Activated naive CD4-positive, alpha-beta T cell treated with anti-CD3 and anti-CD28 coated beads, Interleukin-2, amount 10 ng/mL, durations not matched to agents 7 days and 5 days (primary cell): ENCODE results near the gene CD180.

Experiments used
- CTCF ChIA-PET: fragments of 350-600 bp; sonication (Branson Sonifier 250); formaldehyde crosslinking; loops from one replicate; lab custom pipeline; 2021; ENCODE audit warnings: antibody characterized with exemption; lab: Charles Lee
- DNase-seq: peaks from one replicate; pipeline ENCODE4 v3.0.0-alpha.2; 2020
- H3K27ac Mint-ChIP-seq: one replicate; pipeline ENCODE4 v1.8.0; 2021; ENCODE audit warnings: mild to moderate bottlenecking, moderate library complexity, mixed read lengths
- H3K27me3 Mint-ChIP-seq: one replicate; pipeline ENCODE4 v1.8.0; 2021; ENCODE audit warnings: mild to moderate bottlenecking, mixed read lengths
- H3K36me3 Mint-ChIP-seq: one replicate; pipeline ENCODE4 v1.8.0; 2021; ENCODE audit warnings: mixed read lengths
- H3K4me1 Mint-ChIP-seq: one replicate; pipeline ENCODE4 v1.8.0; 2021; ENCODE audit warnings: mixed read lengths
- H3K4me3 Mint-ChIP-seq: one replicate; pipeline ENCODE4 v1.8.0; 2021; ENCODE audit warnings: mild to moderate bottlenecking, moderate library complexity, mixed read lengths
- H3K9me3 Mint-ChIP-seq: one replicate; pipeline ENCODE4 v1.8.0; 2021; ENCODE audit warnings: mixed read lengths

CD180 gene

GRCh38 chr5:67222243-67223025, 25.8 kb upstream of the CD180 start:
- DNase-seq: no peak
- H3K27me3 Mint-ChIP-seq: no peaks in the 10 kb centered on the region
- peaks cover 58% of the 10 kb centered on the region for H3K4me1 Mint-ChIP-seq
- CTCF ChIA-PET: interaction anchor here (1.8 kb wide), 1 partner anchor 24 kb away, joined by 7 read pairs; no protein-coding TSS in a partner anchor
- H3K36me3 Mint-ChIP-seq: peaks cover 22% of the 10 kb centered on the region
- H3K4me3 Mint-ChIP-seq: peak overlapping the region; percentile 30
- H3K9me3 Mint-ChIP-seq: peaks cover 9% of the 10 kb centered on the region
- H3K27ac Mint-ChIP-seq: peak overlapping the region; percentile 92

- Mint-ChIP-seq H3K36me3 (peaks cover 27% of the 10 kb centered on the region), H3K9me3 (peaks cover 9% of the 10 kb centered on the region), H3K4me3 (peak overlapping the region; percentile 30), H3K27me3 (no peaks in the 10 kb centered on the region), H3K27ac (peak overlapping the region; percentile 92), H3K4me1 (peaks cover 65% of the 10 kb centered on the region)
- peak; percentile 70 for DNase-seq
- CTCF ChIA-PET: interaction anchor here (1.2 to 1.8 kb wide), 2 partner anchors 25 to 66 kb away, joined by 5 to 7 read pairs; no protein-coding TSS in a partner anchor
Measured at GRCh38 chr5:67221487-67222242, 25.1 kb upstream of the CD180 start.

- DNase-seq: no peak
- CTCF ChIA-PET: interaction anchor here (1.0 to 2.3 kb wide), 3 partner anchors 9 to 28 kb away, joined by 4 to 9 read pairs (median 5); no protein-coding TSS in a partner anchor
- Mint-ChIP-seq H3K4me3 (peak overlapping the region; percentile 53), H3K9me3 (peaks cover 9% of the 10 kb centered on the region), H3K27ac (peak overlapping the region; percentile 98), H3K4me1 (peaks cover 71% of the 10 kb centered on the region), H3K27me3 (no peaks in the 10 kb centered on the region), H3K36me3 (peaks cover 32% of the 10 kb centered on the region)
Measured at GRCh38 chr5:67216564-67216963, 20.0 kb upstream of the CD180 start.

GRCh38 chr5:67215519-67216471, 19.2 kb upstream of the CD180 start:
- CTCF ChIA-PET: interaction anchor here (1.0 to 2.8 kb wide), 7 partner anchors 9 to 60 kb away, joined by 3 to 14 read pairs (median 5); no protein-coding TSS in a partner anchor
- Mint-ChIP-seq H3K27me3 (no peaks in the 10 kb centered on the region), H3K36me3 (peaks cover 32% of the 10 kb centered on the region), H3K9me3 (peaks cover 9% of the 10 kb centered on the region), H3K4me3 (peak overlapping the region; percentile 53), H3K4me1 (peaks cover 65% of the 10 kb centered on the region), H3K27ac (peak overlapping the region; percentile 98)
- peak; percentile 88 for DNase-seq

- CTCF ChIA-PET: interaction anchor here (1.4 to 2.8 kb wide), 7 partner anchors 8 to 226 kb away, joined by 3 to 14 read pairs (median 5); no protein-coding TSS in a partner anchor
- Mint-ChIP-seq H3K27ac (peak overlapping the region; percentile 98), H3K4me1 (peaks cover 64% of the 10 kb centered on the region), H3K9me3 (peaks cover 8% of the 10 kb centered on the region), H3K27me3 (no peaks in the 10 kb centered on the region), H3K36me3 (peaks cover 28% of the 10 kb centered on the region), H3K4me3 (no peak overlapping the region)
- DNase-seq: no peak
Measured at GRCh38 chr5:67214707-67215447, 18.3 kb upstream of the CD180 start.

GRCh38 chr5:67214036-67214435, 17.4 kb upstream of the CD180 start:
- Mint-ChIP-seq H3K27ac (peak overlapping the region; percentile 74), H3K4me3 (no peak overlapping the region), H3K36me3 (peaks cover 24% of the 10 kb centered on the region), H3K4me1 (peaks cover 68% of the 10 kb centered on the region), H3K27me3 (no peaks in the 10 kb centered on the region), H3K9me3 (peaks cover 3% of the 10 kb centered on the region)
- CTCF ChIA-PET: interaction anchor here (1.2 to 2.8 kb wide), 6 partner anchors 47 to 225 kb away, joined by 3 to 14 read pairs (median 4); no protein-coding TSS in a partner anchor
- DNase-seq: no peak

GRCh38 chr5:67211926-67212325, 15.3 kb upstream of the CD180 start:
- no peaks in the 10 kb centered on the region for H3K9me3 Mint-ChIP-seq
- DNase-seq: no peak
- peaks cover 71% of the 10 kb centered on the region for H3K4me1 Mint-ChIP-seq
- H3K4me3 Mint-ChIP-seq: no peak overlapping the region
- H3K27ac Mint-ChIP-seq: no peak overlapping the region
- H3K36me3 Mint-ChIP-seq: peaks cover 10% of the 10 kb centered on the region
- CTCF ChIA-PET: interaction anchor here (0.9 to 7.8 kb wide), 2 partner anchors 46 to 127 kb away, joined by 3 to 161 read pairs; no protein-coding TSS in a partner anchor
- H3K27me3 Mint-ChIP-seq: no peaks in the 10 kb centered on the region

- Mint-ChIP-seq H3K36me3 (peaks cover 22% of the 10 kb centered on the region), H3K9me3 (no peaks in the 10 kb centered on the region), H3K4me1 (peaks cover 71% of the 10 kb centered on the region), H3K27me3 (no peaks in the 10 kb centered on the region), H3K4me3 (no peak overlapping the region), H3K27ac (peak overlapping the region; percentile 70)
- peak; percentile 72 for DNase-seq
- CTCF ChIA-PET: interaction anchor here (0.6 to 7.8 kb wide), 10 partner anchors 8 to 1043 kb away, joined by 3 to 161 read pairs (median 4); no protein-coding TSS in a partner anchor
Measured at GRCh38 chr5:67209141-67209771, 12.7 kb upstream of the CD180 start.

GRCh38 chr5:67208403-67208802, 11.8 kb upstream of the CD180 start:
- Mint-ChIP-seq H3K27me3 (no peaks in the 10 kb centered on the region), H3K9me3 (no peaks in the 10 kb centered on the region), H3K4me3 (no peak overlapping the region), H3K27ac (peak overlapping the region; percentile 93), H3K4me1 (peaks cover 73% of the 10 kb centered on the region), H3K36me3 (peaks cover 21% of the 10 kb centered on the region)
- DNase-seq: no peak
- CTCF ChIA-PET: interaction anchor here (0.9 to 7.8 kb wide), 12 partner anchors 9 to 902 kb away, joined by 3 to 161 read pairs (median 4); no protein-coding TSS in a partner anchor

- Mint-ChIP-seq H3K9me3 (peaks cover 3% of the 10 kb centered on the region), H3K27me3 (no peaks in the 10 kb centered on the region), H3K36me3 (peaks cover 26% of the 10 kb centered on the region), H3K4me1 (peaks cover 85% of the 10 kb centered on the region), H3K27ac (peak overlapping the region; percentile 93), H3K4me3 (peak overlapping the region; percentile 19)
- peak; percentile 94 for DNase-seq
- CTCF ChIA-PET: interaction anchor here (0.9 to 7.8 kb wide), 9 partner anchors 9 to 218 kb away, joined by 3 to 161 read pairs (median 7); no protein-coding TSS in a partner anchor
Measured at GRCh38 chr5:67206929-67207328, 10.3 kb upstream of the CD180 start.

- H3K36me3 Mint-ChIP-seq: peaks cover 29% of the 10 kb centered on the region
- peaks cover 89% of the 10 kb centered on the region for H3K4me1 Mint-ChIP-seq
- no peaks in the 10 kb centered on the region for H3K27me3 Mint-ChIP-seq
- no peak for DNase-seq
- H3K27ac Mint-ChIP-seq: peak overlapping the region; percentile 93
- CTCF ChIA-PET: interaction anchor here (0.9 to 7.8 kb wide), 6 partner anchors 9 to 217 kb away, joined by 3 to 161 read pairs (median 8); no protein-coding TSS in a partner anchor
- H3K9me3 Mint-ChIP-seq: peaks cover 3% of the 10 kb centered on the region
- peak overlapping the region; percentile 21 for H3K4me3 Mint-ChIP-seq
Measured at GRCh38 chr5:67206461-67206860, 9.9 kb upstream of the CD180 start.

- peaks cover 94% of the 10 kb centered on the region for H3K4me1 Mint-ChIP-seq
- H3K4me3 Mint-ChIP-seq: peak overlapping the region; percentile 4
- H3K27ac Mint-ChIP-seq: peak overlapping the region; percentile 93
- H3K36me3 Mint-ChIP-seq: peaks cover 33% of the 10 kb centered on the region
- no peaks in the 10 kb centered on the region for H3K27me3 Mint-ChIP-seq
- CTCF ChIA-PET: interaction anchor here (1.8 to 7.8 kb wide), 4 partner anchors 10 to 217 kb away, joined by 7 to 161 read pairs (median 53); no protein-coding TSS in a partner anchor
- peaks cover 6% of the 10 kb centered on the region for H3K9me3 Mint-ChIP-seq
- DNase-seq: no peak
Measured at GRCh38 chr5:67205981-67206380, 9.4 kb upstream of the CD180 start.
